Activated T-cell treated with anti-CD3 and anti-CD28 coated beads, Interleukin-2, amount 50 U/mL, for 4 hours (primary cell): ENCODE data around the gene ZNF507. TPM values are rescaled to one million over a fixed set of nuclear protein-coding genes. Genes with fewer than 3 reads are reported as not detected.

ENCODE experiments used
- ATAC-seq, 2 donors: fragments of 200-7000 bp; cut with Tn5 transposase; one replicate each; pipeline ENCODE4 v1.10.0; 2021
- DNase-seq: peaks from one replicate; pipeline ENCODE4 v3.0.0-alpha.2; 2020
- H3K27me3 Mint-ChIP-seq: one replicate; pipeline ENCODE4 v1.8.0; 2021; ENCODE audit warnings: low read depth, mixed read lengths
- H3K36me3 Mint-ChIP-seq: one replicate; pipeline ENCODE4 v1.8.0; 2022; ENCODE audit warnings: mixed read lengths; ENCODE audit not compliant: insufficient read depth
- H3K4me1 Mint-ChIP-seq: one replicate; pipeline ENCODE4 v1.8.0; 2021; ENCODE audit warnings: low read depth, mixed read lengths
- H3K4me3 Mint-ChIP-seq: one replicate; pipeline ENCODE4 v1.8.0; 2021; ENCODE audit warnings: mild to moderate bottlenecking, moderate library complexity, mixed read lengths
- H3K9me3 Mint-ChIP-seq: one replicate; pipeline ENCODE4 v1.8.0; 2021; ENCODE audit warnings: mixed read lengths
- total RNA-seq, 3 donors: library from RNA; stranded (reverse); gene quantifications; one replicate each; pipeline ENCODE4 v1.2.1, GENCODE V29; 2021

Gene ZNF507
- total RNA-seq = 10 to 100 TPM; 26.0 to 27.4 (median 26.2) TPM

DNA sequence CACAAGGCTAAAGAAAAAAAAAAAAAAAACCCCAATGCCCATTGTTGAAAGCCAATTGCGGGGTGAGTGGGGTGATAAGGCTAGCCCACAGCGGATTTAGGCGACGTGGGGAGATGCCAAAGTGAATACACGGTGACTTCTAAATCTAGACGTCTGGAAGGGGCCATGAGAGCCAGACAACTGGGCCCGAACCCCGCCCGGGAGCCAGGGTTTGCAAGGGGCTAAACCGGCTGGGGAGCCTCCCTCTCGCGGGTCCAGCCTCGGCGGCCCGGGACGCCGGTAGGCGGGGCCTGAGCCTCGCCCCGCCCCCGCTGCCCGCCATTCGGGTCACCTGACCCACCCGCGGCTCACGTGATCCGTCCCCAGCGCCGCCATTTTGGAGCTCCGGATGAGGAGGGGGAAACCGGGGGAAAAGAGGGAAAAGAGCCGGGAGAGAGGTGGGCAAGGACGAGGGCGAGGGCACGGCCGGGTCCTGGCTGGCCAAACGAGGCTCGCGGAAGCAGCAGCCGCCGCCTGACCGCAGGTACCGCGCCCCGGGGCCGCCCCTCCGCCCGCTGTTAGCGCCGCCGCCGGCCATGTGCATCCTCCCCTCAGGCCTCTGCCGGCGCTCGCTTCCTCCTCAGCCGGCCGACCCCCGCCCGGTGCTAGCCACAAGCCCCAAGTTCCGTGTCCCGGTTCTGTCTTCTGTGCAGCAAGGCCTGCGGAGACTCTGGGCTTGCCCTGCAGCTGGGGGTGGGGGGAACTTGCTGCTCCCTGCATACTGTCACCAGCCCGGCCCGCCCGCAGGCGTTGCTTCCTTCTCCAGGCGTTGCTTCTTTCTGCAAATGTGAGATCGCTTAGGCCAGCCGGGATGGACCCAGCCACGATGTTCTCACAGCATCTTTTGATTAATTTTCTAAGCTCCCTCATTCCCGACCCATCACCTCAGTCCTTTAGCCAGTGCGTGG lies at the start of gene ZNF507:
TSS of gene ZNF507 (plus strand) at position 350 of the 947 bp plus-strand sequence. CDS start 7,221 bp downstream, outside the sequence.
- H3K9me3 Mint-ChIP-seq = no peaks in the 10 kb centered on the region
- DNase-seq = peak; percentile 79
- peak; percentile 83 to 88 for ATAC-seq
- H3K4me3 Mint-ChIP-seq = peak within 1 kb of the TSS; percentile 98
- peaks cover 36% of the 10 kb centered on the region for H3K4me1 Mint-ChIP-seq
- H3K27me3 Mint-ChIP-seq = peaks cover 4% of the 10 kb centered on the region
- peaks cover 17% of the 10 kb centered on the region for H3K36me3 Mint-ChIP-seq

DNA sequence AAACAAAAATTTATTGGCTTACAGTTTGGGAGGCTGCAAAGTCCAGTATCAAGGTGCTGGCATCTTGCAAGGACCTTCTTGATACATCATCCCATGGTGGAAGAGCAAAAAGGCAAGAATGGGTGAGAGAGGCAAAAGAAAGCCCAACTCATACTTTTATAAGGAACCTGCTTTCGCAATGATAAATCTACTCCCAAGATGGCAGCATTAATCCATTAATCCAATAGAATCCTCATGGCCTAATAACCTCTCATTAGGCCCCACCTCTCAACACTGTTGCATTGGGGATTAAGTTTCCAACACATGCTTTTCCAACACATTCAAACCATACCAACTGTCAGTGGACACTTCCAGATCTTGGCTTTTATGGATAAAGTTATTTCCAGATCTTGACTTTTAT lies 48.7 kb upstream of the ZNF507 start:
- H3K4me3 Mint-ChIP-seq = no peak overlapping the region
- DNase-seq (no peak), ATAC-seq (no peak)
- H3K36me3 Mint-ChIP-seq = no peaks in the 10 kb centered on the region
- H3K9me3 Mint-ChIP-seq = peaks cover 7% of the 10 kb centered on the region
- no peaks in the 10 kb centered on the region for H3K4me1 Mint-ChIP-seq
- H3K27me3 Mint-ChIP-seq = no peaks in the 10 kb centered on the region

DNA sequence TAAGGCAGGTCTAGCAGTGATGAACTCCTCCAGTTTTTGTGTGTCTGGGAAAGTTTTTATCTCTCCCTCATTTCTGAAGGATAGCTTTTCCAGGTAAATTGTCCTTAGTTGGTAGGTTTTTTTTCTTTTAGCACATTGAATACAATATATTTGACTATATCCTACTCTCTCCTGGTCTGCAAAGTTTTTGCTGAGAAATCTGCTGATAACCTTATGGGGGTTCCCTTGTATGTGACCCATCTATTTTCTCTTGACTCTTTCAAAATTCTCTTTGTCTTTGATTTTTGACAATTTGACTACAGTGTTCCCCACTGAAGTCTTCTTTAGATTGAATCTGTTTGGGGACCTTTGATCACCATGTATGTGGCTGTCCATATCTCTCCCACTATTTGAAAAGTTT lies 42.6 kb upstream of the ZNF507 start:
- no peak for DNase-seq
- Mint-ChIP-seq H3K36me3 (peaks cover 2% of the 10 kb centered on the region), H3K4me1 (no peaks in the 10 kb centered on the region), H3K4me3 (no peak overlapping the region), H3K9me3 (peaks cover 23% of the 10 kb centered on the region), H3K27me3 (peaks cover 30% of the 10 kb centered on the region)
- no peak for ATAC-seq

DNA sequence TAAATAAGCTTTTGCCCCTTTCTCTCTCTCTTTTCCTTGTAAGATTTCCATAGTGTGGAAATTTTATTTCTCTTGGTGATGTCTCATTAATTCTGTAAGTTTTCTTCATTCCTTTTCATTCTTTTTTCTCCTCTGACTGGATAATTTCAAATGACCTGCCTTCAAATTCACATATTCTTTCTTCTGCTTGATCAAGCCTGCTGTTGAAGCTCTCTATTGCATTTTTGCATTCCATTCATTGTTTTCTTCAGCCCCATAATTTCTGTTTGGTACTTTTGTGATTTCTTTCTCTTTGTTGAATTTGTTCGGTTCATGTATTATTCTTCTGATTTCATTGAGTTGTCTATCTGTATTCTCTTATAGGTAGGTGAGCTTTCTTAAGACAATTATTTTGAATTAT lies 42.2 kb upstream of the ZNF507 start:
- no peak for ATAC-seq
- peaks cover 23% of the 10 kb centered on the region for H3K9me3 Mint-ChIP-seq
- H3K36me3 Mint-ChIP-seq = peaks cover 2% of the 10 kb centered on the region
- no peak for DNase-seq
- H3K4me1 Mint-ChIP-seq = no peaks in the 10 kb centered on the region
- H3K4me3 Mint-ChIP-seq = no peak overlapping the region
- peaks cover 31% of the 10 kb centered on the region for H3K27me3 Mint-ChIP-seq

DNA sequence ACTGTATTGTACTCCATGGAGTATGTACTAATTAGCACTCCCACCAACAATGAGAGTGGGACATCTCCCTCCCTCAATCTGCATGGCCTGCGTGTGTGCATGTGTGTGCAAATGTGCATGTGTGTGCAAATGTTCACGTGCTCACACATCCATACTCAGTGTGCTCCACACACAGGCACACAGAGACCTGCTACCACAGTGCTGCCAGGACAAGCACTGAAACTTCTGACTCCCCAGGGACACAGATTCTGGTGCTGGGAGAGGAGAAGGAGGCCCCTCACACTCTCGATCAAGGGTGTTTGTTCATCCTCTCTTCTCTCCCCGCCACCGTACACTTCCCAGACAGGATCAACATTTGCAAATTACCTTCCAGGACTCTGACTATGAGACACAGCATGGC lies 37.8 kb upstream of the ZNF507 start:
- no peak for ATAC-seq
- DNase-seq = no peak
- Mint-ChIP-seq H3K9me3 (peaks cover 13% of the 10 kb centered on the region), H3K36me3 (peaks cover 2% of the 10 kb centered on the region), H3K4me1 (no peaks in the 10 kb centered on the region), H3K27me3 (peaks cover 57% of the 10 kb centered on the region), H3K4me3 (no peak overlapping the region)

DNA sequence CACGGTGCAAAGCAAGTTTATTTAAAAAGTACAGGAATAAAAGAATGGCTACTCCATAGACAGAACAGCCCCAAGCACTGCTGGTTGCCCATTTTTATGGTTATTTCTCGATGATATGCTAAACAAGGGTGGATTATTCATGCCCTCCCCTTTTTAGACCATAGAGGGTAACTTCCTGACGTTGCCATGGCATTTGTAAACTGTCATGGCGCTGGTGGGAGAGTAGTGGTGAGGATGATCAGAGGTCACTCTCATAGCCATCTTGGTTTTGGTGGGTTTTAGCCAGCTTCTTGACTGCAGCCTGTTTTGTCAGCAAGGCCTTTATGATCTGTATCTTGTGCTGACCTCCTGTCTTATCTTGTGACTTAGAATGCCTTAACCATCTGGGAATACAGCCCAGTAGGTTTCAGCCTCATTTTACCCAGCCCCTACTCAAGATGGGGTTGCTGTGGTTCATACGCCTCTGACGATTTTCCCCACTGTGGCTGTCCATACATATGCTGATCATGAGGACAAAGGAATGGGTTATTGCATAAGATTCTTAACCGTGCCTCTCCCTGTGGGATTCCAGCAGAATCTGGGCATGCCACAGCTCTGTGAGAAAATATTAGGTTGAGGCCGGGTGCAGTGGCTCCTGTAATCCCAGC lies 36.9 kb upstream of the ZNF507 start:
- peaks cover 4% of the 10 kb centered on the region for H3K9me3 Mint-ChIP-seq
- ATAC-seq (no peak), DNase-seq (no peak)
- H3K27me3 Mint-ChIP-seq = peaks cover 50% of the 10 kb centered on the region
- H3K4me1 Mint-ChIP-seq = no peaks in the 10 kb centered on the region
- no peaks in the 10 kb centered on the region for H3K36me3 Mint-ChIP-seq
- H3K4me3 Mint-ChIP-seq = no peak overlapping the region

DNA sequence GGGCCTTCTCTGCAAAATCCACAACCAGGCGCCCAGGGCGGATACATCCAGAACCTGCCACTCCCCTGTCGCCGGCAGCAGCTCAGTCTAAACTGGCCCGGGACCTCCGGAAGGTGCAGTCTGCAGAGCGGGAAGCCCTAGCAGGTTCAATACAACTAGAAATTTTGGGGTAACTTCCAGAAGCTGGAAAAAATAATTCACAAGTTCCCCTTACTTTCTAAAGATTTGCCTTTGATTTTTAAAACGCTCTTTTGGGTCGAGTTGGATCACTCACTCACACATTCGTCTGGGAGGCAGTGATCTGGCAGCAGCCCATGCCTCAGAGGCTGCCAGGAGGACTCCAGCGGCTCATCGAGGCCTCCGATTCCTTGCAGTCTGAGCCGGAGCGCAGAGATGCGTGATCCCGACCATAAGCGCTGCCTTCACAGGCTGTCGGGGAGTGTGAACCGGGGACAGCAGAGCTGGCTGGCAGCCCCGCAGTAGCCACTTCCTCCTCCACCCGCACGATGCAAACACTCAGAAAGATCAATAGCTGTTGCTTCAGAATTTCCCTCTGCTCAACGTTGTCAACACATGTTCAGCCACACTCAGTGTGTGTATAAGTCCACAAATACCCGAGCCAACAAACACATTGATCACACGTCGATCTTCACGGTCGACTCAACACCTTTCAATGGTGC lies 35.6 kb upstream of the ZNF507 start:
- no peaks in the 10 kb centered on the region for H3K36me3 Mint-ChIP-seq
- H3K9me3 Mint-ChIP-seq = no peaks in the 10 kb centered on the region
- H3K27me3 Mint-ChIP-seq = peaks cover 48% of the 10 kb centered on the region
- DNase-seq (no peak), ATAC-seq (no peak)
- H3K4me3 Mint-ChIP-seq = no peak overlapping the region
- no peaks in the 10 kb centered on the region for H3K4me1 Mint-ChIP-seq

DNA sequence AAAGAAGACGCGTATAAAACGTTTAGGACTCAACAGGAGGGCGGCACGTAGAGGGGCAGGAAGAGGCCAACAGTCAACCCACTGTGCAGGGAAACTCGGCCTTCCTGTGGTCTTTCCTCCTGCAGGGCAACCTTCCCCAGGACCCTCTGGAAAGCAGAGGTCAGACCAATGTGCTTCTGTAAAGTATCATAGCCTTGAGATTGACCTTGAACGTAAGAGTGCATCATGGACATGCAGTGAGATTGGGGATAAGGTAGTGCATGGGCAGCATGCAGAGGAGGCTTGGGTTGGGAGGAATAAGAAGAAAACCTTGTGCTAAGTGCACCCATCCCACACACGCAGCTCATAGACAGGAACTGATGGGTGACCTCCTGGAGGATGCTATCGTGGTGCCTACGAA lies 34.0 kb upstream of the ZNF507 start:
- H3K4me3 Mint-ChIP-seq = no peak overlapping the region
- no peaks in the 10 kb centered on the region for H3K4me1 Mint-ChIP-seq
- no peaks in the 10 kb centered on the region for H3K9me3 Mint-ChIP-seq
- no peak for DNase-seq
- H3K27me3 Mint-ChIP-seq = peaks cover 44% of the 10 kb centered on the region
- no peak for ATAC-seq
- no peaks in the 10 kb centered on the region for H3K36me3 Mint-ChIP-seq

DNA sequence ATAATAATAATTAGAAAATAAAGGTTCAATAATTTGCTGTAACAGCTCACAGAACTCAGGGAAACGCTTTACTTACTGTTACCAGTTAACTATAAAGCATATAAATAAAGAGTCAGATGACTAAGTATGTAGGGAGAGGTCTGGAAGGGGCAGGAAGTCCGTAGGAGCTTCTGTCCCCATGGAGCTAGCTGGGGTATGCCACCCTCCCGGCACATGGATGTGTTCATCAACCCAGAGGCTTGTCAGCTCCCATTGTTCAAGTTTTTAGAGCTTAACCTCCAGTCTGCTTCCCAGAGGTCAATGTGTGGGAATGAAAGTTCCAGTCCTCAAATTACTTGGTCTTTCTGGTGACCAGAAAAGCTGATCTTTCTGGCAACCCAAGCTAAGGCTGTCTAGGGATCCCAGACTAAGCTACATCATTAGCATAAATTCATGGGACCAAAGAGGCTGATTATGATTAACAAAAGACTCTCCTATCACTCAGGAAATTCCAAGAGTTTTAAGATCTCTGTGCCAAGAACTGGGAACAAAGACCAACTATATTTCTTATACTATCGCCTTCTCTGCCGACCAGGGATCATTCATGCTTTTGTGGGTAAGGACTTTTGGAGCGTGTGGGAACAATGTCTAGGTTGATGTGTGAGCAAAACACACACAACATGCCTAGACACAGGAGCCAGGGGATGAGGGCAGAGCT lies 31.7 kb upstream of the ZNF507 start:
- H3K36me3 Mint-ChIP-seq = no peaks in the 10 kb centered on the region
- no peak overlapping the region for H3K4me3 Mint-ChIP-seq
- DNase-seq (no peak), ATAC-seq (no peak)
- H3K4me1 Mint-ChIP-seq = no peaks in the 10 kb centered on the region
- H3K9me3 Mint-ChIP-seq = no peaks in the 10 kb centered on the region
- peaks cover 31% of the 10 kb centered on the region for H3K27me3 Mint-ChIP-seq

DNA sequence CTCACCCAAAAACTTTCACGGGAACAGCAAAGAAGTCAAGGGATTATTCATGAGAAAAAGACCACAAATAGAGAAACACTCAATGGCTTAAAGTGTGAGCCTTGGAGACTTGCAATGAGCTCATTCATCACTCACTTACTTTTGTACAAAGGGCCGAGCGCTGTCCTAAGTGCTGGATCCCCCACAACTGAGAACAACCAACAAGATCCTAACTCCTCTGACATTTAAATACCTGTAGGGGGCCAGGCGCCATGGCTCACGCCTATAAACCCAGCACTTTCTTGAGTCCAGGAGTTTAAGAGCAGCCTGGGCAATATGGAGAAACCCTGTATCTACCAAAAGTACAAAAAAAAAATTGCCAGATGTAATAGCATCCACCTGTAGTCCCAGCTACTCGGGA lies 29.4 kb upstream of the ZNF507 start:
- Mint-ChIP-seq H3K4me1 (no peaks in the 10 kb centered on the region), H3K27me3 (peaks cover 18% of the 10 kb centered on the region), H3K4me3 (no peak overlapping the region), H3K9me3 (no peaks in the 10 kb centered on the region), H3K36me3 (no peaks in the 10 kb centered on the region)
- ATAC-seq (no peak), DNase-seq (no peak)

DNA sequence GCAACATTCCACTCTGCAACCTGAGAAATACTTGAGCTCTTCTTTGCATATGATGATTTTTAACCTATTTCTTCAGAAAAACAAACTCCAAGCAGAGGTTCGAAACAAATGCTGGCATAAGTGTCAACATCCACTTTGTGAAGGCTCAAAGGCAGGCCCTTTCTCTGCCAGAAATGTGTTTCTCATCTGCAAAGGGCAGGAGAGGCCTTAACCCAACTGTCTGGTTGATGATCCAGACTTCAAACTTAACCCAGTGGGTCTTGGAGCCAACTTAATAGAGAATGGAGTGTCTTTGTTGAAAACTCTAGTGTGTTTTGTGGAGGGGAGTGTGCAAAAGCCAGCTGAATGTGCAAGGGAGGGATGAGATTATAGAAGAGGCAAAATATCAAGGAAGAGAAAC lies 28.3 kb upstream of the ZNF507 start:
- ATAC-seq = no peak

DNA sequence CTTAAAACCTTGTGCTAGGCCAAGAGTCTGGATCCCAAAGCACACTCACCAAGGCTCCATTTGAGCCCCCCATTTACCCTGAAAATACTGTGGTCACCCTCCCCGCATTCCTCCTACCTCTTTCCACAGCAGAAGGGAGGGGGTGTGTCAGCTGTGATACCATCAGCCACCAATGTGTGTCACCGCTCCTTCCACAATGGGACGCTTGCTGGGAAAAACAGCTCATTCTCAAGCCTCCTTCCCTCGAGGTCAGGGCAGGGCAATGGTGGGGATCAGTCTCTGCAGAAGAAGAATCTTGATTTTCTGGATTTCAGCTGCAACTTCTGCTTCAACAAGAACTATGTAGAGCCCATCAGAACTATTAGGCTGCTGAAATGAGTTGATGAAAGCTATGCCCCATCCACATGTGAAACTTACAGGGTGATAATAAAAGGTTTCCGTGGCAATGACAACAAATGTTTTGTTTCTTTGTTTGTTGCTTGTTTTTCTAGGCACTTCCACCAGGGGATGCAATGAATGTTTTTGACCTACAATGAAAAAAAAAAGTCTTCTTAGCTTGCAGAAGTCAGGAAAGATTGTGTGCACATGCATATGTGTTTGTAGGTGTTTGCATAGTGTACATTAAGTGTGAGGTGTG lies 26.4 kb upstream of the ZNF507 start:
- no peaks in the 10 kb centered on the region for H3K36me3 Mint-ChIP-seq
- DNase-seq (no peak), ATAC-seq (no peak)
- no peaks in the 10 kb centered on the region for H3K4me1 Mint-ChIP-seq
- peaks cover 14% of the 10 kb centered on the region for H3K27me3 Mint-ChIP-seq
- no peak overlapping the region for H3K4me3 Mint-ChIP-seq
- no peaks in the 10 kb centered on the region for H3K9me3 Mint-ChIP-seq

More for the DNA sequence above, 28.3 kb upstream of the ZNF507 start:
- H3K27me3 Mint-ChIP-seq = peaks cover 17% of the 10 kb centered on the region
- no peaks in the 10 kb centered on the region for H3K9me3 Mint-ChIP-seq
- no peaks in the 10 kb centered on the region for H3K4me1 Mint-ChIP-seq
- H3K4me3 Mint-ChIP-seq = no peak overlapping the region
- no peak for DNase-seq
- no peaks in the 10 kb centered on the region for H3K36me3 Mint-ChIP-seq

DNA sequence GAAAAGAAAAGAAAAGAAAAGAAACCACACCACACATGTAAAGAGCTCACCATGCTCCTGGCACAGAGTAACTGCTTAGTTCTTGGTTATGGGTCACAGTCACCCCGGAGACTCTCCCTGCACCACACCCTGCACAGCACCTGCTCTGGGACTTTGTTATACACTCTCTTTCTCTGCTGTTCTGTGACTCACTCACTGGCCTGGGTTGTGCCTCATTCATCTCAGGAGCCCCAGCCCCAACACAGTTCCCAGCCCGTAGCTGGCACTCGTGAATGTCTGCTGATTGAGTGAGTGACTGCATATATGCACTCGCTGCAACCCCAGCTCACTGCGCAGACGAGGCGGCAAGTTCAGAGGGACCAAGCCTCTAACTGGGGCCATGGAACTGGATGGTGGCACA lies 22.9 kb upstream of the ZNF507 start:
- Mint-ChIP-seq H3K4me3 (no peak overlapping the region), H3K9me3 (no peaks in the 10 kb centered on the region), H3K27me3 (peaks cover 19% of the 10 kb centered on the region), H3K4me1 (no peaks in the 10 kb centered on the region), H3K36me3 (no peaks in the 10 kb centered on the region)
- ATAC-seq (no peak), DNase-seq (no peak)
